ENCODE results near the gene LRRD1.
"Not testable (repeated sequence)": the region's sequence is repeated elsewhere in the genome, so short reads cannot be mapped to it uniquely, and the experiment has no call there.

Gene LRRD1

DNA sequence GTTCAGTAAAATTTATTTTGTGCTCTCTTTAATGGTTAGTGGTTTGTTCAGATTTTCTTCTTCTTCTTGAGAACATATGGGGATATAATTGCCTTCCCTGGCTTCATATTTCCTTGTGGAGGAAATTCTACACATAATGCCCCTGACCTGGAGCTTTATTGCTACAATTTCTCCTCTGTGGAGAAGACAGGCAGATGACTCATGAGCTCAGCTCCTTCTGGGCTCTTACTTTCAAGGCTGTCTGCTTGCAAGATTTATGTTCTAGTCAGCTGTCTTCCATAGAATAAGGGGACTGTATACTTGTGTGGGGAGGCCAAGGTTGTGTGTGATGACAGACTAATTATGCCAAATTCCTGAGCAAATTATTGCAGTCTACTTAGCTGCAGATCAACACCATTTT lies 1.6 kb downstream of the LRRD1 start:
- H3K9me3 ChIP-seq (ENCODE audit: control insufficient read depth, low read length): no peaks in the 10 kb centered on the region
- H3K9ac ChIP-seq (ENCODE audit: low read length): no peak overlapping the region
- H3K4me1 ChIP-seq (ENCODE audit: control insufficient read depth, insufficient read depth, low read length): peaks cover 5% of the 10 kb centered on the region
- DNase-seq (ENCODE audit: low read depth): peak; percentile 63
- H3K36me3 ChIP-seq (ENCODE audit: control insufficient read depth, insufficient read depth, low read length, severe bottlenecking): no peaks in the 10 kb centered on the region
- H3K27me3 ChIP-seq (replicated peaks; ENCODE audit: control insufficient read depth, insufficient read depth, low read length): no peaks in the 10 kb centered on the region
- no peak overlapping the region for H3K4me3 ChIP-seq (ENCODE audit: low read length)

- H3K4me1 ChIP-seq (ENCODE audit: control insufficient read depth, insufficient read depth, low read length); H3K4me3 ChIP-seq (ENCODE audit: low read length); H3K9ac ChIP-seq (ENCODE audit: low read length); DNase-seq (ENCODE audit: low read depth); H3K9me3 ChIP-seq (ENCODE audit: control insufficient read depth, low read length); H3K36me3 ChIP-seq (ENCODE audit: control insufficient read depth, insufficient read depth, low read length, severe bottlenecking); H3K27me3 ChIP-seq (replicated peaks; ENCODE audit: control insufficient read depth, insufficient read depth, low read length): not testable (repeated sequence)
Measured at GRCh38 chr7:92169529-92169928, 9.4 kb downstream of the LRRD1 start.

DNA sequence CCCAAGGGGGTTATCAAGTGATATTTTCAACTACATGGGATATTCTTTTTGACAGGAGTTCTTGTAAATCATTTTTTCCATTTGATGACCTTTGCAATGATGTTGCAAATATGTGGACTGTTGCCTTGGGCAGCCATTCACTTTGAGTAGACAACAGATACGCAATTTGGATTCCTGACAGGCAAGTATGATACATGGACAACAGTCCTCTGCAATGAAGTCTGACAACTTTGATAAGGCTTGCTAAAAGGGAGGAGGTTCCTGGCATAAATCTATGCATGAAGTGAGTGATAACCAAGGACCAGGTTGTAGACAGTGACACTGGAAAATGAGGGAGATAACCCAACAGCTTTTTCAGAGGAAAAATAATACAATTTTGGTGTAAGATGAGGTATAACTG lies 17.7 kb downstream of the LRRD1 start:
- DNase-seq (ENCODE audit: low read depth): no peak
- Histone ChIP-seq H3K9me3 (ENCODE audit: control insufficient read depth, low read length) (no peaks in the 10 kb centered on the region), H3K9ac (ENCODE audit: low read length) (no peak overlapping the region), H3K27me3 (replicated peaks; ENCODE audit: control insufficient read depth, insufficient read depth, low read length) (no peaks in the 10 kb centered on the region), H3K36me3 (ENCODE audit: control insufficient read depth, insufficient read depth, low read length, severe bottlenecking) (no peaks in the 10 kb centered on the region), H3K4me3 (ENCODE audit: low read length) (no peak overlapping the region), H3K4me1 (ENCODE audit: control insufficient read depth, insufficient read depth, low read length) (peaks cover 27% of the 10 kb centered on the region)

DNA sequence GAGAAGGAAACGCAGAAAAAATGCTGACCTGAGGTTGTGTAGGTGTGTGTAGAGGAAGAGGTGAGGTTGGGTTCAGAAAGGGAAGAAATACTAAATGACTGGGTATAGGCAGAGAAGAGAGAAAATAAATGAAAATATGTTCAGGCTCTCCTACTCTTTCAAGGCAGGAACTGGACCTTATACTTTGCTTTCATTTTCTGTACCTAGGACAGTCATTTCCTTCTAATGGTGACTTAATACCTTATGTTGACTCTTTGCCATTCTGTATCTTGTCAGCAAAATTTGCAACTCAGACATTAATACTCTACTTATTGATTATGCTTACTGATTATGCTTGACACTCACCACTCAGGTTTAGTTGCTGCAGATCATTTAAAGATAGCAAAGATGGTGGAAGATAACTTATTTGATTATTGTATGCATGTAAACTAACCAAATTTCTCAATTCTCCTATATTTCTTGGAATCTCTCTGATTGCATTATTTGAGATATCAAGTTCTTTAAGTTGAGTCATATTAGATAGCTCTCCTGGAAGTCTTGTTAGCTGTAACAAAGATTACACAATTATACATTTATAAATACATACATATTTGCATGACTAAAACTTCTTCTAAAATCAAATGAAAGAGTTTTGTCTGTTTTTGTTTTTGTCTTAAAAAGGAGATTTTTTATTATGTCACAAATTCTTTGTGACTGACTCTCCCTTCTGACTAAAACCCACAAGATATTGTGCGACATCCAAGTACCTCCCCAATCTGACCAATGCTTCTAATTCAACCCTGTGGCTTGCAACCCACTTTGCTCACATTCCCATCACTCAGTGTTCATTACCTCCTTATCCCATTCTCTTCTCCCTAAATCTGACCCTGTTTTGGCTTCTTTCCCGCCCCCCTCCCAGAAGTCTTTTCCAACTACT lies 20.0 kb downstream of the LRRD1 start:
- H3K9ac ChIP-seq (ENCODE audit: low read length): peak overlapping the region; percentile 1
- H3K36me3 ChIP-seq (ENCODE audit: control insufficient read depth, insufficient read depth, low read length, severe bottlenecking): no peaks in the 10 kb centered on the region
- peaks cover 25% of the 10 kb centered on the region for H3K4me1 ChIP-seq (ENCODE audit: control insufficient read depth, insufficient read depth, low read length)
- no peaks in the 10 kb centered on the region for H3K27me3 ChIP-seq (replicated peaks; ENCODE audit: control insufficient read depth, insufficient read depth, low read length)
- peak overlapping the region; percentile 48 for H3K4me3 ChIP-seq (ENCODE audit: low read length)
- peak; percentile 80 for DNase-seq (ENCODE audit: low read depth)
- H3K9me3 ChIP-seq (ENCODE audit: control insufficient read depth, low read length): no peaks in the 10 kb centered on the region

DNA sequence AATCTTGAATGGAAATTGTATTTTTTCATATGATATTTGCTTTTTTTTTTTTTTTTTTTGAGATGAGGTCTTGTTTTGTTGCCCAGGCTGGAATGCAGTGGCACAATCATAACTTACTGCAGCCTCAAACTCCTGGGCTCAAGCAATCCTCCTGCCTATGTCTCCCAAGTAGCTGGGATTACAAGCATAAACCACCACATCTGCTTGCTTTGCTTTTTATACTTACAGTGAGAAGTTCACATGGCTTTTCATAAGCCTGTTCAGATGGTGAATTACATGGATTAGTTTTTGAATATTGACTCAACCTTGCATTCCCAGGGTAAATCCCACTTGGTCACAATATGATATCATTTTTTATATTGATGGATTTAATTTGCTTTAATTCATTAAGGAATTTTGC lies 22.0 kb downstream of the LRRD1 start:
- Histone ChIP-seq H3K4me1 (ENCODE audit: control insufficient read depth, insufficient read depth, low read length) (peaks cover 25% of the 10 kb centered on the region), H3K9me3 (ENCODE audit: control insufficient read depth, low read length) (no peaks in the 10 kb centered on the region), H3K4me3 (ENCODE audit: low read length) (no peak overlapping the region), H3K27me3 (replicated peaks; ENCODE audit: control insufficient read depth, insufficient read depth, low read length) (no peaks in the 10 kb centered on the region), H3K9ac (ENCODE audit: low read length) (no peak overlapping the region), H3K36me3 (ENCODE audit: control insufficient read depth, insufficient read depth, low read length, severe bottlenecking) (no peaks in the 10 kb centered on the region)
- DNase-seq (ENCODE audit: low read depth): peak; percentile 43

- Histone ChIP-seq H3K4me1 (ENCODE audit: control insufficient read depth, insufficient read depth, low read length) (peaks cover 20% of the 10 kb centered on the region), H3K9me3 (ENCODE audit: control insufficient read depth, low read length) (no peaks in the 10 kb centered on the region), H3K36me3 (ENCODE audit: control insufficient read depth, insufficient read depth, low read length, severe bottlenecking) (no peaks in the 10 kb centered on the region), H3K27me3 (replicated peaks; ENCODE audit: control insufficient read depth, insufficient read depth, low read length) (no peaks in the 10 kb centered on the region), H3K9ac (ENCODE audit: low read length) (no peak overlapping the region), H3K4me3 (ENCODE audit: low read length) (no peak overlapping the region)
- no peak for DNase-seq (ENCODE audit: low read depth)
Measured at GRCh38 chr7:92155108-92155739, 23.7 kb downstream of the LRRD1 start.

GRCh38 chr7:92150450-92151017 lies 28.4 kb downstream of the LRRD1 start:
- DNase-seq (ENCODE audit: low read depth): no peak
- H3K4me1 ChIP-seq (ENCODE audit: control insufficient read depth, insufficient read depth, low read length): no peaks in the 10 kb centered on the region
- H3K9ac ChIP-seq (ENCODE audit: low read length): no peak overlapping the region

GRCh38 chr7:92149736-92150239 lies 29.2 kb downstream of the LRRD1 start:
- Histone ChIP-seq H3K4me1 (ENCODE audit: control insufficient read depth, insufficient read depth, low read length) (no peaks in the 10 kb centered on the region), H3K27me3 (replicated peaks; ENCODE audit: control insufficient read depth, insufficient read depth, low read length) (no peaks in the 10 kb centered on the region), H3K36me3 (ENCODE audit: control insufficient read depth, insufficient read depth, low read length, severe bottlenecking) (no peaks in the 10 kb centered on the region), H3K4me3 (ENCODE audit: low read length) (no peak overlapping the region), H3K9ac (ENCODE audit: low read length) (no peak overlapping the region), H3K9me3 (ENCODE audit: control insufficient read depth, low read length) (no peaks in the 10 kb centered on the region)
- DNase-seq (ENCODE audit: low read depth): no peak

More at GRCh38 chr7:92150450-92151017, 28.4 kb downstream of the LRRD1 start:
- H3K4me3 ChIP-seq (ENCODE audit: low read length): no peak overlapping the region
- no peaks in the 10 kb centered on the region for H3K9me3 ChIP-seq (ENCODE audit: control insufficient read depth, low read length)
- H3K27me3 ChIP-seq (replicated peaks; ENCODE audit: control insufficient read depth, insufficient read depth, low read length): no peaks in the 10 kb centered on the region
- no peaks in the 10 kb centered on the region for H3K36me3 ChIP-seq (ENCODE audit: control insufficient read depth, insufficient read depth, low read length, severe bottlenecking)

GRCh38 chr7:92143192-92143880 lies 35.6 kb downstream of the LRRD1 start:
- H3K36me3 ChIP-seq (ENCODE audit: control insufficient read depth, insufficient read depth, low read length, severe bottlenecking); H3K27me3 ChIP-seq (replicated peaks; ENCODE audit: control insufficient read depth, insufficient read depth, low read length); H3K9ac ChIP-seq (ENCODE audit: low read length); DNase-seq (ENCODE audit: low read depth); H3K4me1 ChIP-seq (ENCODE audit: control insufficient read depth, insufficient read depth, low read length); H3K4me3 ChIP-seq (ENCODE audit: low read length); H3K9me3 ChIP-seq (ENCODE audit: control insufficient read depth, low read length): not testable (repeated sequence)

- H3K4me1 ChIP-seq (ENCODE audit: control insufficient read depth, insufficient read depth, low read length); H3K4me3 ChIP-seq (ENCODE audit: low read length); DNase-seq (ENCODE audit: low read depth); H3K9ac ChIP-seq (ENCODE audit: low read length); H3K36me3 ChIP-seq (ENCODE audit: control insufficient read depth, insufficient read depth, low read length, severe bottlenecking); H3K9me3 ChIP-seq (ENCODE audit: control insufficient read depth, low read length); H3K27me3 ChIP-seq (replicated peaks; ENCODE audit: control insufficient read depth, insufficient read depth, low read length): not testable (repeated sequence)
Measured at GRCh38 chr7:92142791-92143190, 36.2 kb downstream of the LRRD1 start.

DNA sequence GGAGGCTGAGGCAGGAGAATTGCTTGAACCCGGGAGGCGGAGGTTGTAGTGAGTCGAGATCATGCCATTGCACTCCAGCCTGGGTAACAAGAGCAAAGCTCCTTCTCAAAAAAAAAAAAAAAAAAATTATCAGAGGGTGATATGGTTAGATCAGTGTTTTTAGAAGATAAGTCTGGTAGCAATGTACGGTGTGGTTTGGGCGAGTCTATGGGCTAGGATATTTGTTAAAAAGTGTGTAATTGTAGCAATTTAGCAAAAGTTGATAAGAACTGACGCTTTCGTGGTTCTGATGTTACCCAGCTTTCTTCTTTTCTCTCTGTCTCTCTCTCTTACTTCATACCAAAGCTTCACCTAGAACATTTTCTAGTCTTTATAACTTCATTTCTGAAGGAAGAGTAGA lies 37.8 kb downstream of the LRRD1 start:
- H3K27me3 ChIP-seq (replicated peaks; ENCODE audit: control insufficient read depth, insufficient read depth, low read length): no peaks in the 10 kb centered on the region
- no peak for DNase-seq (ENCODE audit: low read depth)
- no peaks in the 10 kb centered on the region for H3K4me1 ChIP-seq (ENCODE audit: control insufficient read depth, insufficient read depth, low read length)
- no peaks in the 10 kb centered on the region for H3K36me3 ChIP-seq (ENCODE audit: control insufficient read depth, insufficient read depth, low read length, severe bottlenecking)
- H3K9ac ChIP-seq (ENCODE audit: low read length): no peak overlapping the region
- no peaks in the 10 kb centered on the region for H3K9me3 ChIP-seq (ENCODE audit: control insufficient read depth, low read length)
- H3K4me3 ChIP-seq (ENCODE audit: low read length): no peak overlapping the region
